Caco-2 (cell line): Measurements from ENCODE around the gene NBR1. TPM values are rescaled to one million over a fixed set of nuclear protein-coding genes. Genes with fewer than 3 reads are reported as not detected.
A peak's percentile ranks its signal among the peaks of the same experiment; 100 is the strongest.

Experiments used
- BruUV-seq: library from RNA; stranded (reverse); fragments of 400-500 nt; replicated peaks from 2 replicates; lab custom pipeline; 2021; lab: Mats Ljungman, UMichigan
- CTCF ChIA-PET: fragments of 300-600 bp; sonication (Branson Sonifier 250); formaldehyde crosslinking; loops from one replicate; lab custom pipeline; 2022; ENCODE audit warnings: antibody characterized with exemption; lab: Charles Lee
- POLR2A ChIA-PET: fragments of 300-600 bp; sonication (Branson Sonifier 250); formaldehyde crosslinking; loops from one replicate; lab custom pipeline; 2022; ENCODE audit warnings: antibody characterized with exemption; lab: Charles Lee
- DNase-seq, 2 experiments: peaks; one replicate each; pipeline versions ENCODE4 v3.0.0 to v3.0.0-alpha.2; 2020 to 2022
- H3K27me3 ChIP-seq: replicated peaks from 2 replicates; pipeline ENCODE4 v1.6.0; 2011; ENCODE audit warnings: low read length; ENCODE audit not compliant: control insufficient read depth, insufficient read depth
- H3K36me3 ChIP-seq: 2 replicates; pipeline ENCODE4 v1.5.1; 2011; ENCODE audit warnings: low read length; ENCODE audit not compliant: control insufficient read depth, insufficient read depth
- H3K4me1 ChIP-seq: fragments of 250-450 bp; sonication (Bioruptor Pico); 2 replicates; pipeline ENCODE4 v1.5.1; 2020; ENCODE audit warnings: mild to moderate bottlenecking
- H3K4me3 ChIP-seq: 2 replicates; pipeline ENCODE4 v1.5.1; 2011; ENCODE audit warnings: low read depth, mild to moderate bottlenecking, control low read depth, low read length
- H3K9me3 ChIP-seq: fragments of 250-450 bp; sonication (Bioruptor Pico); 2 replicates; pipeline ENCODE4 v1.5.1; 2020; ENCODE audit warnings: mild to moderate bottlenecking, moderate library complexity
- H3K27ac Mint-ChIP-seq: one replicate; pipeline ENCODE4 v1.8.0; 2022; ENCODE audit warnings: mixed read lengths; ENCODE audit not compliant: unreplicated experiment
- H3K27me3 Mint-ChIP-seq: one replicate; pipeline ENCODE4 v1.8.0; 2022; ENCODE audit warnings: mixed read lengths; ENCODE audit not compliant: insufficient read depth, unreplicated experiment
- H3K36me3 Mint-ChIP-seq: one replicate; pipeline ENCODE4 v1.8.0; 2022; ENCODE audit warnings: mild to moderate bottlenecking, mixed read lengths; ENCODE audit not compliant: insufficient read depth, unreplicated experiment
- H3K4me1 Mint-ChIP-seq: one replicate; pipeline ENCODE4 v1.8.0; 2022; ENCODE audit warnings: low read depth, mixed read lengths; ENCODE audit not compliant: unreplicated experiment
- H3K4me3 Mint-ChIP-seq: one replicate; pipeline ENCODE4 v1.8.0; 2022; ENCODE audit warnings: mild to moderate bottlenecking, moderate library complexity, mixed read lengths; ENCODE audit not compliant: unreplicated experiment
- H3K9me3 Mint-ChIP-seq: one replicate; pipeline ENCODE4 v1.8.0; 2022; ENCODE audit warnings: mixed read lengths; ENCODE audit not compliant: unreplicated experiment
- intact Hi-C: fragments of 100-400 bp; cut with micrococcal nuclease; formaldehyde crosslinking; loops from one replicate; pipeline ENCODE4 v1.10.0; 2022; ENCODE audit not compliant: unreplicated experiment
- total RNA-seq: library from RNA; stranded (reverse); gene quantifications from 2 replicates; pipeline ENCODE4 v1.2.3, GENCODE V29; 2022
- TF ChIP-seq, protein P1 (sequence below), 2 experiments: fragments of 200-600 bp in 1 of 2; IDR thresholded peaks; 1 replicate in 1 of 2; 2 replicates in 1 of 2; pipeline versions ENCODE4 v1.5.1 to v1.8.0; 2011 to 2022; ENCODE audit warnings: antibody characterized with exemption in 1 of 2, control low read depth in 1 of 2, inconsistent platforms in 1 of 2, low read depth in 1 of 2, low read length in 1 of 2, mild to moderate bottlenecking in 1 of 2, moderate library complexity in 1 of 2; ENCODE audit not compliant: insufficient read depth in 1 of 2, severe bottlenecking in 1 of 2, unreplicated experiment in 1 of 2

Gene NBR1
- total RNA-seq, 1 experiment from 2014 or later = 53.9 TPM

DNA sequence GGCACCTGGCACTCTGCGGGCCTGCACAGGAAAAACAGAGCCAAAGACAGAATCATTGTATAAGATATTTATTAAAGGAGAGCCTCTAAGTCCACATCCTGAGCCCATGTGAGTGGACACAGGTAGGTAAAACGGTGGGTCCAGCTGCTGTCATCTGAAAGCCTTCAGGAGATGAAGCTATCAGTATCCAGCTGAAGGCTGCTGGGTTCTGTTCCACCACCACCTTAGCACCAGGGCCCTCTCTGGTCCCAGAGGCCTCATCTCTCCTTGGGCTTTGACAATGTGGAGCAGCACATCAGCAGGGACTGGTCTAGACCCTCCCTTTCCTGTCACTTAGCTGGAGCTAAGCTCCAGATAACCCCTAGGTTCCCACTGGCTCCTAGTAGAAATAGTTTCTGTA is 48.0 kb downstream of the NBR1 start:
- no peaks in the 10 kb centered on the region for H3K9me3 ChIP-seq
- POLR2A ChIA-PET = interaction anchor here (1.0 to 1.7 kb wide), 2 partner anchors 97 to 197 kb away, joined by 5 read pairs; partner anchors contain the start of gene VAT1
- peaks cover 18% of the 10 kb centered on the region for H3K4me1 ChIP-seq
- H3K4me3 ChIP-seq = no peak overlapping the region
- H3K27ac Mint-ChIP-seq = no peak overlapping the region
- H3K36me3 Mint-ChIP-seq = no peaks in the 10 kb centered on the region
- peaks cover 2% of the 10 kb centered on the region for H3K36me3 ChIP-seq
- no peaks in the 10 kb centered on the region for H3K9me3 Mint-ChIP-seq
- CTCF ChIA-PET = interaction anchor here (0.5 to 1.1 kb wide), 2 partner anchors 153 to 361 kb away, joined by 3 read pairs; no protein-coding TSS in a partner anchor
- intact Hi-C loops = no loop called here
- TF ChIP-seq, protein P1, sequence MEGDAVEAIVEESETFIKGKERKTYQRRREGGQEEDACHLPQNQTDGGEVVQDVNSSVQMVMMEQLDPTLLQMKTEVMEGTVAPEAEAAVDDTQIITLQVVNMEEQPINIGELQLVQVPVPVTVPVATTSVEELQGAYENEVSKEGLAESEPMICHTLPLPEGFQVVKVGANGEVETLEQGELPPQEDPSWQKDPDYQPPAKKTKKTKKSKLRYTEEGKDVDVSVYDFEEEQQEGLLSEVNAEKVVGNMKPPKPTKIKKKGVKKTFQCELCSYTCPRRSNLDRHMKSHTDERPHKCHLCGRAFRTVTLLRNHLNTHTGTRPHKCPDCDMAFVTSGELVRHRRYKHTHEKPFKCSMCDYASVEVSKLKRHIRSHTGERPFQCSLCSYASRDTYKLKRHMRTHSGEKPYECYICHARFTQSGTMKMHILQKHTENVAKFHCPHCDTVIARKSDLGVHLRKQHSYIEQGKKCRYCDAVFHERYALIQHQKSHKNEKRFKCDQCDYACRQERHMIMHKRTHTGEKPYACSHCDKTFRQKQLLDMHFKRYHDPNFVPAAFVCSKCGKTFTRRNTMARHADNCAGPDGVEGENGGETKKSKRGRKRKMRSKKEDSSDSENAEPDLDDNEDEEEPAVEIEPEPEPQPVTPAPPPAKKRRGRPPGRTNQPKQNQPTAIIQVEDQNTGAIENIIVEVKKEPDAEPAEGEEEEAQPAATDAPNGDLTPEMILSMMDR (IDR thresholded peaks at IDR 0.05; ENCODE audit: insufficient read depth in 1 of 2, low read depth in 1 of 2, low read length in 1 of 2, severe bottlenecking in 1 of 2, unreplicated experiment in 1 of 2) = no peak
- no TSS peak for BruUV-seq
- no peaks in the 10 kb centered on the region for H3K27me3 ChIP-seq
- H3K4me1 Mint-ChIP-seq = no peaks in the 10 kb centered on the region
- H3K27me3 Mint-ChIP-seq = no peaks in the 10 kb centered on the region
- no peak overlapping the region for H3K4me3 Mint-ChIP-seq
- peak in 1 of 2 experiments; percentile 1 for DNase-seq

DNA sequence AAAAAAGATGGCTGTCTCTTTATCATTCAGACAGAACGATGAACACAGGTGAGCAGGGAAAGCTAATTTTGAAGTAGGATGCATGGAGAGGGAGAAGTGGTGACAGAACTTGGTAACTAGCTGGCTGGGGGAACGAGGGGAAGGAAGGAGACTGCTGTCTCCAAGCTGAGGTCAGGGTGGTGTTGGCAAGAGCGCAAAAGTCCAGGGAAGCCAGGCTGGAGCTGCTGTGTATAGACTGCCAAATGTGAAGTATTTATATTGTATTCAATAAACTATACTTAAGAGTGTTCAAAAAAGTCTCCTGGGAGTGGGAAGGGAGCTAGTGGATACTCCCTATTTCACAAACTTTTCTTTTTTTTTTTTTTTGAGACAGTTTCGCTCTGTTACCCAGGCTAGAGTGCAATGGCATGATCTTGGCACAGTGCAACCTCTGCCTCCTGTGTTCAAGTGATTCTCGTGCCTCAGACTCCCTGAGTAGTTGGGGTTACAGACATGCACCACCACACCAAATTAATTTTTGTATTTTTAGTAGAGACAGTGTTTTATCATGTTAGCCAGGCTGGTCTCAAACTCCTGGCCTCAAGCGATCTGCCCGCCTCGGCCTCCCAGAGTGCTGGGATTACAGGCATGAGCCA is 48.8 kb downstream of the NBR1 start:
- CTCF ChIA-PET = interaction anchor here (0.5 to 1.1 kb wide), 3 partner anchors 123 to 360 kb away, joined by 3 to 6 read pairs (median 3); no protein-coding TSS in a partner anchor
- no peaks in the 10 kb centered on the region for H3K9me3 Mint-ChIP-seq
- peaks cover 2% of the 10 kb centered on the region for H3K36me3 ChIP-seq

DNA sequence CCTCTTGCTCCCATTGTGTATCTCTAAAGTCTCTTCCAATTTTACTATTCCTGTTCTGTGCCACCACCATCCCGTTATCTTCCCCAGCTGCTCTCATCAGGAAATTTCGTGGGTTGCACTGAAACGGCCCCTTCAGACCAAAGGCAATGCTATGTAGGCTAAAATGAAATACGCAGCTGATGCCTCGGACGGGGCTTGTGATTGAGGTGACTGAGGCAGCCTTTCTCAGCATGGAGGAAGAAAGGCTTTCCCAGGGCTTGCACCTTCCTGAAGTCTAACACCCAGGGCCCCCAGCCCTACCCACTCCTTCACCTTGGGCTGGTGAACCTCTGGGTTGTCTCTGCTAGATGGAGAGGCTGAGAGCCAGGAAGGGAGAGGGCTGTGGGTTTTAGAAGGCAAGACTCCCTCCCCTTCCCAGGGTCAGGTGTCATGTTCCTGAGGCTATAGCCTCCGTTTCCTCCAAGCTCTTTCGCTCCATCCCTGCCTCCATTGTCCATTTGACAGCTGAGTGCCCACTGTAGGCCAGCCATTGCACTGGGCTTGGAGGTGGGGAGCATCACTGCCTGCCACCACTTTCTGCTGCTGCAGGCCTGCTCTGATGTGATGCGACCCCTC is 49.6 kb downstream of the NBR1 start:
- Mint-ChIP-seq H3K4me1 (no peaks in the 10 kb centered on the region), H3K4me3 (no peak overlapping the region), H3K27ac (no peak overlapping the region), H3K36me3 (no peaks in the 10 kb centered on the region), H3K27me3 (no peaks in the 10 kb centered on the region), H3K9me3 (no peaks in the 10 kb centered on the region)
- DNase-seq = peak in 1 of 2 experiments; percentile 15
- CTCF ChIA-PET = no interaction called here
- H3K4me1 ChIP-seq = peaks cover 18% of the 10 kb centered on the region
- no peaks in the 10 kb centered on the region for H3K27me3 ChIP-seq
- intact Hi-C loops = no loop called here
- H3K9me3 ChIP-seq = no peaks in the 10 kb centered on the region
- BruUV-seq = no TSS peak
- POLR2A ChIA-PET = no interaction called here
- TF ChIP-seq, protein P1 (IDR thresholded peaks at IDR 0.05; ENCODE audit: insufficient read depth in 1 of 2, low read depth in 1 of 2, low read length in 1 of 2, severe bottlenecking in 1 of 2, unreplicated experiment in 1 of 2) = no peak
- H3K4me3 ChIP-seq = no peak overlapping the region
- H3K36me3 ChIP-seq = peaks cover 1% of the 10 kb centered on the region

More for the DNA sequence above, 48.8 kb downstream of the NBR1 start:
- DNase-seq = peak in 1 of 2 experiments; percentile 7
- no peak overlapping the region for H3K4me3 ChIP-seq
- Mint-ChIP-seq H3K27me3 (no peaks in the 10 kb centered on the region), H3K27ac (no peak overlapping the region), H3K4me3 (no peak overlapping the region), H3K4me1 (no peaks in the 10 kb centered on the region), H3K36me3 (no peaks in the 10 kb centered on the region)
- H3K9me3 ChIP-seq = no peaks in the 10 kb centered on the region
- H3K4me1 ChIP-seq = peaks cover 18% of the 10 kb centered on the region
- BruUV-seq = no TSS peak
- no peaks in the 10 kb centered on the region for H3K27me3 ChIP-seq
- intact Hi-C loops = no loop called here
- POLR2A ChIA-PET = interaction anchor here (1.0 to 1.7 kb wide), 2 partner anchors 96 to 198 kb away, joined by 5 read pairs; partner anchors contain the start of gene VAT1
- TF ChIP-seq, protein P1 (IDR thresholded peaks at IDR 0.05; ENCODE audit: insufficient read depth in 1 of 2, low read depth in 1 of 2, low read length in 1 of 2, severe bottlenecking in 1 of 2, unreplicated experiment in 1 of 2) = no peak
